ENCODE data around the gene MYCT1. TPM values are rescaled to one million over a fixed set of nuclear protein-coding genes. Genes with fewer than 3 reads are reported as not detected.

Gene MYCT1
- total and polyA plus RNA-seq, 2 donors (not counting 1 experiment from before 2014, with no cell fraction given), result not detected

DNA sequence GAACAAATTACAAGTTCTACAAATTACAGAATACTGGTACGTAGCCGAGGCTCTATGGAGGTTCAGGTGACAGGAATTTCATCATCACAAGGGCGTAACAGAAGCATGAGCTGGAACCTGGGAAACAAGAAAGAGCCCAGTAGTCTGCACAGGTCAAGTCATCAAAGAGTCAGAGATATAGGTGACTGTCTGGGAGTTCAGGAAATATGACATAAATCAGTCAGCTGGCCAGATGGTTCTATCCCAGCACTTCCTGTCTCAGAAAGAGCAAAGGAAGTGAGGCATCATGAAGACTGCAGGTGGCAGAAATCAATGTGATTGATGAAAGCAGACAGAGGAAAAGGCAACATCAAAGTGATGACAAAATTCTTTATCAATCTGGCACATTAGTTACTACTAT lies 23.3 kb downstream of the MYCT1 start:
- Mint-ChIP-seq H3K9me3 (ENCODE audit: insufficient read depth) (no peaks in the 10 kb centered on the region), H3K4me3 (no peak overlapping the region), H3K27ac (no peak overlapping the region), H3K4me1 (no peaks in the 10 kb centered on the region), H3K27me3 (no peaks in the 10 kb centered on the region)
- no peak for ATAC-seq (ENCODE audit: low read depth)
- no peaks in the 10 kb centered on the region for H3K27me3 ChIP-seq (replicated peaks in 1 of 4; ENCODE audit: control extremely low read depth in 1 of 4, control insufficient read depth in 3 of 4, insufficient read depth in 4 of 4, low read length in 3 of 4)
- intact Hi-C loops (cut with micrococcal nuclease), result no loop called here
- H3K4me2 ChIP-seq (replicated peaks; ENCODE audit: low read depth, low read length, poor library complexity, severe bottlenecking), result no peak overlapping the region
- H3K9me3 ChIP-seq (ENCODE audit: control extremely low read depth in 1 of 3, control insufficient read depth in 2 of 3, insufficient read depth in 1 of 3, low read length in 2 of 3), result no peaks in the 10 kb centered on the region
- H2AFZ ChIP-seq (ENCODE audit: insufficient read depth, low read depth, low read length, poor library complexity, severe bottlenecking), result no peak overlapping the region
- ChIA-PET POLR2A (no interaction called here), CTCF (no interaction called here)
- no peaks in the 10 kb centered on the region for H3K79me2 ChIP-seq (ENCODE audit: control insufficient read depth, insufficient read depth, low read length)
- no peak overlapping the region for H3K9ac ChIP-seq (ENCODE audit: low read length)
- no peaks in the 10 kb centered on the region for H3K4me1 ChIP-seq (ENCODE audit: control insufficient read depth in 2 of 2, insufficient read depth in 2 of 2, low read length in 2 of 2)
- WGBS (ENCODE audit: insufficient coverage), result 70% methylated on average over 3 of the region's 3 CpGs
- DNase-seq, result no peak
- no peaks in the 10 kb centered on the region for H4K20me1 ChIP-seq (ENCODE audit: control insufficient read depth, insufficient read depth, low read length, poor library complexity, severe bottlenecking)
- H3K36me3 ChIP-seq (replicated peaks in 1 of 2; ENCODE audit: control extremely low read depth in 1 of 2, control insufficient read depth in 1 of 2, extremely low read depth in 1 of 2, insufficient read depth in 2 of 2, low read length in 1 of 2), result no peaks in the 10 kb centered on the region
- H3K27ac ChIP-seq (ENCODE audit: low read length in 2 of 2), result no peak overlapping the region
- TF ChIP-seq, protein P1, sequence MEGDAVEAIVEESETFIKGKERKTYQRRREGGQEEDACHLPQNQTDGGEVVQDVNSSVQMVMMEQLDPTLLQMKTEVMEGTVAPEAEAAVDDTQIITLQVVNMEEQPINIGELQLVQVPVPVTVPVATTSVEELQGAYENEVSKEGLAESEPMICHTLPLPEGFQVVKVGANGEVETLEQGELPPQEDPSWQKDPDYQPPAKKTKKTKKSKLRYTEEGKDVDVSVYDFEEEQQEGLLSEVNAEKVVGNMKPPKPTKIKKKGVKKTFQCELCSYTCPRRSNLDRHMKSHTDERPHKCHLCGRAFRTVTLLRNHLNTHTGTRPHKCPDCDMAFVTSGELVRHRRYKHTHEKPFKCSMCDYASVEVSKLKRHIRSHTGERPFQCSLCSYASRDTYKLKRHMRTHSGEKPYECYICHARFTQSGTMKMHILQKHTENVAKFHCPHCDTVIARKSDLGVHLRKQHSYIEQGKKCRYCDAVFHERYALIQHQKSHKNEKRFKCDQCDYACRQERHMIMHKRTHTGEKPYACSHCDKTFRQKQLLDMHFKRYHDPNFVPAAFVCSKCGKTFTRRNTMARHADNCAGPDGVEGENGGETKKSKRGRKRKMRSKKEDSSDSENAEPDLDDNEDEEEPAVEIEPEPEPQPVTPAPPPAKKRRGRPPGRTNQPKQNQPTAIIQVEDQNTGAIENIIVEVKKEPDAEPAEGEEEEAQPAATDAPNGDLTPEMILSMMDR (IDR thresholded peaks at IDR 0.05), result no peak
- no peak for TF ChIP-seq EZH2 (IDR thresholded peaks at IDR 0.05; ENCODE audit: borderline replicate concordance, insufficient read depth, low read depth, low read length, poor library complexity, severe bottlenecking)
- H3K4me3 ChIP-seq (ENCODE audit: control extremely low read depth in 1 of 5, extremely low read depth in 1 of 5, insufficient read depth in 1 of 5, low read depth in 2 of 5, low read length in 4 of 5), result no peak overlapping the region

DNA sequence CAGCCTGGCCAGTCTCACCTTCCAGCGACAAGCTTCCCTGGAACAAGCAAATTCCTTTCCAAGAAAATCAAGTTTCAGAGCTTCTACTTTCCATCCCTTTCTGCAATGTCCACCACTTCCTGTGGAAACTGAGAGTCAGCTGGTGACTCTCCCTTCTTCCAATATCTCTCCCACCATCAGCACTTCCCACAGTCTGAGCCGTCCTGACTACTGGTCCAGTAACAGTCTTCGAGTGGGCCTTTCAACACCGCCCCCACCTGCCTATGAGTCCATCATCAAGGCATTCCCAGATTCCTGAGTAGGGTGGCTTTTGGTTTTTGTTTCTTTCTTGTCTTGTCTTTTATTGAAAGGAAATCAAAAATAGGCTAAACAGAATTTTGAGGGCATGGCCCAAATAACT lies 24.3 kb downstream of the MYCT1 start:
- Histone ChIP-seq H3K4me2 (replicated peaks; ENCODE audit: low read depth, low read length, poor library complexity, severe bottlenecking) (no peak overlapping the region), H3K36me3 (replicated peaks in 1 of 2; ENCODE audit: control extremely low read depth in 1 of 2, control insufficient read depth in 1 of 2, extremely low read depth in 1 of 2, insufficient read depth in 2 of 2, low read length in 1 of 2) (no peaks in the 10 kb centered on the region), H3K27me3 (replicated peaks in 1 of 4; ENCODE audit: control extremely low read depth in 1 of 4, control insufficient read depth in 3 of 4, insufficient read depth in 4 of 4, low read length in 3 of 4) (no peaks in the 10 kb centered on the region), H3K9me3 (ENCODE audit: control extremely low read depth in 1 of 3, control insufficient read depth in 2 of 3, insufficient read depth in 1 of 3, low read length in 2 of 3) (no peaks in the 10 kb centered on the region), H2AFZ (ENCODE audit: insufficient read depth, low read depth, low read length, poor library complexity, severe bottlenecking) (no peak overlapping the region), H3K9ac (ENCODE audit: low read length) (no peak overlapping the region), H3K27ac (ENCODE audit: low read length in 2 of 2) (no peak overlapping the region), H4K20me1 (ENCODE audit: control insufficient read depth, insufficient read depth, low read length, poor library complexity, severe bottlenecking) (no peaks in the 10 kb centered on the region), H3K4me1 (ENCODE audit: control insufficient read depth in 2 of 2, insufficient read depth in 2 of 2, low read length in 2 of 2) (no peaks in the 10 kb centered on the region), H3K79me2 (ENCODE audit: control insufficient read depth, insufficient read depth, low read length) (no peaks in the 10 kb centered on the region), H3K4me3 (ENCODE audit: control extremely low read depth in 1 of 5, extremely low read depth in 1 of 5, insufficient read depth in 1 of 5, low read depth in 2 of 5, low read length in 4 of 5) (no peak overlapping the region)
- Mint-ChIP-seq H3K27me3 (no peaks in the 10 kb centered on the region), H3K27ac (no peak overlapping the region), H3K4me1 (no peaks in the 10 kb centered on the region), H3K9me3 (ENCODE audit: insufficient read depth) (no peaks in the 10 kb centered on the region), H3K4me3 (no peak overlapping the region)
- POLR2A ChIA-PET, result no interaction called here
- DNase-seq (no peak), ATAC-seq (ENCODE audit: low read depth) (no peak)
- intact Hi-C loops (cut with micrococcal nuclease), result no loop called here
- WGBS (ENCODE audit: insufficient coverage), result 94% methylated on average over 2 of the region's 4 CpGs
- no peak for TF ChIP-seq EZH2 (IDR thresholded peaks at IDR 0.05; ENCODE audit: borderline replicate concordance, insufficient read depth, low read depth, low read length, poor library complexity, severe bottlenecking)
- TF ChIP-seq, protein P1 (IDR thresholded peaks at IDR 0.05), result no peak
- CTCF ChIA-PET, result no interaction called here
